ENCODE measurements around the gene FXYD6.

DNA sequence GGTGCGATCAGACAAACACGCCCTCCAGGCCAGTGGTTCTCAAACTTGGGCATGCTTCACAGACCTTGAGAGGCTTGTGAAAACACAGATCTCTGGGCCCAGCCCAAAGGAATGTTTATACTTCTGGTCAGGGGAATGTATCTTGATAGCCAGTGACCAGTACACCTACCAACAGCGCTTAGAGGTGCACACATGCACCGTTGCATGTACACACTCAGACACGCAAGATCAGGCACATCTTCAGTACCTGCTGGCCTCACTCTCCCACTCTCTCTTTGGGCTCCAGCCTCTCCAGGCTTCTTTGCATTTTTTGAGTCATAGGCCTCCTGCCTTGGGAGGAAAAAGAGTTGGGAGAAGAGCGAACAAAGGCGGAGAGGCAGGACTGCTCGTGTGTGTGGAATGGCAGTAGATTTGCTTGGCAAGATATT lies 11.7 kb upstream of the FXYD6 start:
- TF ChIP-seq, protein P1, sequence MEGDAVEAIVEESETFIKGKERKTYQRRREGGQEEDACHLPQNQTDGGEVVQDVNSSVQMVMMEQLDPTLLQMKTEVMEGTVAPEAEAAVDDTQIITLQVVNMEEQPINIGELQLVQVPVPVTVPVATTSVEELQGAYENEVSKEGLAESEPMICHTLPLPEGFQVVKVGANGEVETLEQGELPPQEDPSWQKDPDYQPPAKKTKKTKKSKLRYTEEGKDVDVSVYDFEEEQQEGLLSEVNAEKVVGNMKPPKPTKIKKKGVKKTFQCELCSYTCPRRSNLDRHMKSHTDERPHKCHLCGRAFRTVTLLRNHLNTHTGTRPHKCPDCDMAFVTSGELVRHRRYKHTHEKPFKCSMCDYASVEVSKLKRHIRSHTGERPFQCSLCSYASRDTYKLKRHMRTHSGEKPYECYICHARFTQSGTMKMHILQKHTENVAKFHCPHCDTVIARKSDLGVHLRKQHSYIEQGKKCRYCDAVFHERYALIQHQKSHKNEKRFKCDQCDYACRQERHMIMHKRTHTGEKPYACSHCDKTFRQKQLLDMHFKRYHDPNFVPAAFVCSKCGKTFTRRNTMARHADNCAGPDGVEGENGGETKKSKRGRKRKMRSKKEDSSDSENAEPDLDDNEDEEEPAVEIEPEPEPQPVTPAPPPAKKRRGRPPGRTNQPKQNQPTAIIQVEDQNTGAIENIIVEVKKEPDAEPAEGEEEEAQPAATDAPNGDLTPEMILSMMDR (conservative IDR thresholded peaks at IDR 0.05; ENCODE audit: low read length), result no peak
- no peak for TF ChIP-seq EZH2phosphoT487 (IDR thresholded peaks at IDR 0.05; ENCODE audit: borderline replicate concordance, low read depth, low read length)

All from OCI-LY7 (cell line).